IMR-90 (cell line): ENCODE data around the gene HES6. TPM values are rescaled to one million over a fixed set of nuclear protein-coding genes. Genes with fewer than 3 reads are reported as not detected.
A peak's percentile ranks its signal among the peaks of the same experiment; 100 is the strongest.

Experiments used
- ATAC-seq: fragments of 200-7000 bp; cut with Tn5 transposase; 2 replicates; pipeline ENCODE4 v1.9.1; 2020; ENCODE audit warnings: low read depth, mild to moderate bottlenecking, moderate library complexity
- BruUV-seq: library from RNA; stranded (reverse); fragments of 400-500 nt; replicated peaks from 2 replicates; lab custom pipeline; 2021; lab: Mats Ljungman, UMichigan
- CTCF ChIA-PET: fragments of 300-600 bp; formaldehyde crosslinking; extraction: SDS; loops from one replicate; lab custom pipeline; 2021; ENCODE audit warnings: antibody characterized with exemption; lab: Yijun Ruan, JAX
- POLR2A ChIA-PET: fragments of 300-600 bp; sonication (Branson Sonifier 250); formaldehyde crosslinking; loops from one replicate; lab custom pipeline; 2022; ENCODE audit warnings: antibody characterized with exemption; ENCODE audit not compliant: unreplicated experiment; lab: Charles Lee
- DNase-seq: peaks from one replicate; pipeline ENCODE4 v3.0.0; 2013
- H2AFZ ChIP-seq: replicated peaks from 2 replicates; pipeline ENCODE3; 2013; ENCODE audit warnings: low read length, mild to moderate bottlenecking; ENCODE audit not compliant: poor library complexity
- H2AK5ac ChIP-seq: 2 replicates; pipeline ENCODE4 v1.6.1; 2013; ENCODE audit warnings: low read depth, low read length, inconsistent platforms
- H2AK9ac ChIP-seq: replicated peaks from 2 replicates; pipeline ENCODE3; 2013; ENCODE audit warnings: mild to moderate bottlenecking, low read depth, low read length, moderate library complexity; ENCODE audit not compliant: poor library complexity
- H2BK120ac ChIP-seq: 2 replicates; pipeline ENCODE4 v1.6.1; 2013; ENCODE audit warnings: low read depth, low read length, inconsistent platforms
- H2BK15ac ChIP-seq: 3 replicates; pipeline ENCODE4 v1.6.1; 2013; ENCODE audit warnings: low read depth, low read length, inconsistent platforms
- H2BK20ac ChIP-seq: 2 replicates; pipeline ENCODE4 v1.6.1; 2013; ENCODE audit warnings: low read depth, mild to moderate bottlenecking, inconsistent platforms, low read length, moderate library complexity
- H2BK5ac ChIP-seq: 2 replicates; pipeline ENCODE4 v1.6.1; 2013; ENCODE audit warnings: mild to moderate bottlenecking, low read depth, low read length, inconsistent platforms; ENCODE audit not compliant: poor library complexity, severe bottlenecking
- H3K14ac ChIP-seq: replicated peaks from 2 replicates; pipeline ENCODE4 v1.6.1; 2013; ENCODE audit warnings: low read depth, low read length, inconsistent platforms
- H3K18ac ChIP-seq: 2 replicates; pipeline ENCODE4 v1.6.1; 2013; ENCODE audit warnings: low read depth, low read length, control low read depth
- H3K23ac ChIP-seq: 2 replicates; pipeline ENCODE4 v1.6.1; 2013; ENCODE audit warnings: low read depth, low read length, inconsistent platforms
- H3K27ac ChIP-seq: 2 replicates; pipeline ENCODE4 v1.5.1; 2013; ENCODE audit warnings: mild to moderate bottlenecking, control low read depth, low read length; ENCODE audit not compliant: insufficient read depth
- H3K27me3 ChIP-seq: 2 replicates; pipeline ENCODE4 v1.6.1; 2013; ENCODE audit warnings: low read length; ENCODE audit not compliant: control insufficient read depth, insufficient read depth
- H3K36me3 ChIP-seq: 2 replicates; pipeline ENCODE4 v1.6.1; 2013; ENCODE audit warnings: low read length, mixed read lengths; ENCODE audit not compliant: control insufficient read depth, insufficient read depth
- H3K4ac ChIP-seq: 2 replicates; pipeline ENCODE4 v1.6.1; 2013; ENCODE audit warnings: low read depth, low read length, inconsistent platforms
- H3K4me1 ChIP-seq: 2 replicates; pipeline ENCODE4 v1.6.1; 2013; ENCODE audit warnings: low read length, mixed read lengths; ENCODE audit not compliant: control insufficient read depth, insufficient read depth
- H3K4me2 ChIP-seq: 2 replicates; pipeline ENCODE4 v1.6.1; 2013; ENCODE audit warnings: low read depth, mild to moderate bottlenecking, control low read depth, low read length, moderate library complexity
- H3K4me3 ChIP-seq: 2 replicates; pipeline ENCODE4 v1.5.1; 2013; ENCODE audit warnings: low read depth, mild to moderate bottlenecking, control low read depth, low read length, moderate library complexity; ENCODE audit not compliant: insufficient read depth
- H3K56ac ChIP-seq: 2 replicates; pipeline ENCODE4 v1.6.1; 2013; ENCODE audit warnings: low read length, inconsistent platforms; ENCODE audit not compliant: insufficient read depth; ENCODE audit errors: extremely low read depth
- H3K79me1 ChIP-seq, 2 experiments: 2 replicates each; pipeline ENCODE4 v1.6.1; 2013; ENCODE audit warnings: low read length in 2 of 2, inconsistent platforms in 1 of 2, low read depth in 1 of 2
- H3K9ac ChIP-seq: 2 replicates; pipeline ENCODE4 v1.6.1; 2013; ENCODE audit warnings: low read depth, low read length, control low read depth
- H3K9me1 ChIP-seq: 2 replicates; pipeline ENCODE4 v1.6.1; 2013; ENCODE audit warnings: low read length, inconsistent platforms; ENCODE audit not compliant: insufficient read depth
- H3K9me3 ChIP-seq: 2 replicates; pipeline ENCODE4 v1.6.1; 2013; ENCODE audit warnings: low read length; ENCODE audit not compliant: control insufficient read depth, insufficient read depth
- H4K20me1 ChIP-seq: 2 replicates; pipeline ENCODE4 v1.6.1; 2013; ENCODE audit warnings: low read length, inconsistent platforms; ENCODE audit not compliant: insufficient read depth
- H4K5ac ChIP-seq: 2 replicates; pipeline ENCODE4 v1.6.1; 2013; ENCODE audit warnings: mild to moderate bottlenecking, low read depth, low read length, control low read depth
- H4K8ac ChIP-seq, 2 experiments: 2 replicates each; pipeline ENCODE4 v1.6.1; 2013; ENCODE audit warnings: low read depth in 2 of 2, low read length in 2 of 2, control low read depth in 1 of 2, inconsistent platforms in 1 of 2
- H4K91ac ChIP-seq: 2 replicates; pipeline ENCODE4 v1.6.1; 2013; ENCODE audit warnings: low read depth, low read length, inconsistent platforms; ENCODE audit not compliant: insufficient read depth
- CEBPB ChIP-seq: IDR thresholded peaks from 2 replicates; pipeline ENCODE4 v1.6.1; 2012; ENCODE audit warnings: low read depth, low read length, improper control_type of control experiment
- CHD1 ChIP-seq: IDR thresholded peaks from 2 replicates; pipeline ENCODE4 v1.6.1; 2012; ENCODE audit warnings: low read depth, low read length, improper control_type of control experiment
- MAFK ChIP-seq: IDR thresholded peaks from 2 replicates; pipeline ENCODE4 v1.6.1; 2012; ENCODE audit warnings: low read depth, low read length, improper control_type of control experiment
- POLR2A ChIP-seq: IDR thresholded peaks from 2 replicates; pipeline ENCODE4 v1.6.1; 2012; ENCODE audit warnings: mild to moderate bottlenecking, low read depth, low read length
- RCOR1 ChIP-seq: IDR thresholded peaks from 2 replicates; pipeline ENCODE4 v1.6.1; 2012; ENCODE audit warnings: mild to moderate bottlenecking, low read length, improper control_type of control experiment; ENCODE audit not compliant: insufficient replicate concordance
- WGBS, 2 experiments: methylation state at CpG; one replicate each; pipeline versions ENCODE4 v1.1.5 to v1.1.7; 2013; ENCODE audit warnings: missing lambda C conversion rate in 2 of 2; ENCODE audit not compliant: insufficient read length in 1 of 2; ENCODE audit errors: extremely low coverage in 2 of 2; 5-methylcytosine and 5-hydroxymethylcytosine counted together
- dilution Hi-C: fragments of 300-500 bp; cut with HindIII; formaldehyde crosslinking; loops from one replicate; pipeline ENCODE4 v1.14.3; 2018; ENCODE audit warnings: low sequenced_read_pairs; ENCODE audit not compliant: unreplicated experiment
- in situ Hi-C: fragments of 300-500 bp; cut with MboI; formaldehyde crosslinking; loops from 3 replicates; pipeline ENCODE4 v1.14.3; 2019; ENCODE audit warnings: low sequenced_read_pairs, inconsistent platforms, mixed read lengths
- intact Hi-C: fragments of 100-400 bp; cut with micrococcal nuclease; formaldehyde crosslinking; loops from 2 replicates; pipeline ENCODE4 v1.10.0; 2022
- polyA plus RNA-seq, 3 experiments: library from polyadenylated mRNA; depleted of rRNA; stranded (reverse); fragments of >200 nt; gene quantifications; 2 replicates each; pipeline ENCODE4 v1.2.3, GENCODE V29; 2012; ENCODE audit warnings: low replicate concordance in 1 of 3
- total RNA-seq: library from RNA; depleted of rRNA; stranded (reverse); fragments of >200 nt; gene quantifications from 2 replicates; pipeline ENCODE4 v1.2.3, GENCODE V29; 2012
- TF ChIP-seq, protein P1 (sequence below): conservative IDR thresholded peaks from 2 replicates; pipeline ENCODE4 v1.5.1; 2012; ENCODE audit warnings: mild to moderate bottlenecking, low read depth, low read length, improper control_type of control experiment

The HES6 gene
- total and polyA plus RNA-seq, 2 of the 4 experiments (the other 2 are of a cell fraction): 1.3 to 3.3 TPM

DNA sequence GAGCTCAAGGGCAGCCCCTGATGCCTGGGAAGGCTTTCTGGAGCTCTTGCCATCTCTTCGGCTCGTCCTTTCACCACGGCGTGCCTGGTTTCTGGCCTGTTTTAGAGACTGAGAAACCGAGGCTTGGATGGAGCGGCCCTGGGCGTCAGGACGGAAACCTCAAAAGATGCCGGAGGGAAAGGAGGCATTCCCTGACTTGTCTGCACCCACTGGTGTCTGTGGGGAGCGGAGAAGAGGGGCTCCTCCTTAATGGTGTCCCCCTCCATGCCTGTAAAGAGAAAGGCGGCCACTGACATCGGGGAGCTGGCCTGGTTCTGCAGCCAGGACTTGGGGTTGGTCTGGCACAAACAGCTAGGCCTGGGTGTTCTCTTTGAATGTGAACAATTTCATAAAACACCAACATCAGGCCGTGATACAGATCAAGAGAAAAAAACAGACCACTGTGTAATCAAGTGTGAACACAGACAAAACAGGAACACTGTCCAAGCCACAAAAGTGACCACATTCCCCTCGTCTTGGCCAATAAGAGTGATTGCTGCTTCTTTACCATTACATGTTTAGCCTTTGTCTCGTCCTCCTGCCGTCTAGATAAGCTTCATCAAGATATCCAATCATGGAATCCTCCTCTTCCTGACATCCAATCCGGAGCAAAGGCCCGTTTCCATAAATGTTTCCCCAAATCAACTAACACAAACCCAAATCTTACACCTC is 35.7 kb downstream of the HES6 start:
- peak overlapping the region; percentile 78 for H3K18ac ChIP-seq
- dilution Hi-C loops: no loop called here
- peak overlapping the region; percentile 50 for H3K4me3 ChIP-seq
- ChIA-PET POLR2A (interaction anchor here (1.0 kb wide), 1 partner anchor 28 kb away, joined by 4 read pairs; no protein-coding TSS in a partner anchor), CTCF (no interaction called here)
- peak overlapping the region; percentile 89 for H2AK9ac ChIP-seq
- H4K8ac ChIP-seq: peak overlapping the region; percentile 99
- H4K20me1 ChIP-seq: peaks cover 34% of the 10 kb centered on the region
- H2BK120ac ChIP-seq: peak overlapping the region; percentile 70
- 0 out of 3 replicates have a peak overlapping the region, but pooled peaks have one; percentile 15 for H2BK15ac ChIP-seq
- H2AK5ac ChIP-seq: peak overlapping the region; percentile 88
- H4K91ac ChIP-seq: peak overlapping the region; percentile 94
- H2BK5ac ChIP-seq: peak overlapping the region; percentile 46
- H4K5ac ChIP-seq: peak overlapping the region; percentile 92
- WGBS, 2 experiments: 66% methylated on average over 11 of the region's 18 CpGs; no CpG with 5 or more reads in 1 of the 2 experiments
- in situ Hi-C loops: no loop called here
- peak overlapping the region; percentile 54 for H3K27ac ChIP-seq
- DNase-seq: no peak
- H3K27me3 ChIP-seq: peaks cover 12% of the 10 kb centered on the region
- H3K4ac ChIP-seq: peak overlapping the region; percentile 89
- peaks cover 4% of the 10 kb centered on the region; the same call in 1 of the 2 replicates for H3K9me1 ChIP-seq
- 0 out of 2 replicates have a peak, but pooled peaks cover 1% of the 10 kb centered on the region for H3K36me3 ChIP-seq
- intact Hi-C loops: no loop called here
- H3K4me2 ChIP-seq: peak overlapping the region; percentile 82
- peak overlapping the region; percentile 96 for H2AFZ ChIP-seq
- peaks cover 6% of the 10 kb centered on the region for H3K4me1 ChIP-seq
- H3K23ac ChIP-seq: peak overlapping the region; percentile 92
- BruUV-seq: no TSS peak
- TF ChIP-seq, protein P1, sequence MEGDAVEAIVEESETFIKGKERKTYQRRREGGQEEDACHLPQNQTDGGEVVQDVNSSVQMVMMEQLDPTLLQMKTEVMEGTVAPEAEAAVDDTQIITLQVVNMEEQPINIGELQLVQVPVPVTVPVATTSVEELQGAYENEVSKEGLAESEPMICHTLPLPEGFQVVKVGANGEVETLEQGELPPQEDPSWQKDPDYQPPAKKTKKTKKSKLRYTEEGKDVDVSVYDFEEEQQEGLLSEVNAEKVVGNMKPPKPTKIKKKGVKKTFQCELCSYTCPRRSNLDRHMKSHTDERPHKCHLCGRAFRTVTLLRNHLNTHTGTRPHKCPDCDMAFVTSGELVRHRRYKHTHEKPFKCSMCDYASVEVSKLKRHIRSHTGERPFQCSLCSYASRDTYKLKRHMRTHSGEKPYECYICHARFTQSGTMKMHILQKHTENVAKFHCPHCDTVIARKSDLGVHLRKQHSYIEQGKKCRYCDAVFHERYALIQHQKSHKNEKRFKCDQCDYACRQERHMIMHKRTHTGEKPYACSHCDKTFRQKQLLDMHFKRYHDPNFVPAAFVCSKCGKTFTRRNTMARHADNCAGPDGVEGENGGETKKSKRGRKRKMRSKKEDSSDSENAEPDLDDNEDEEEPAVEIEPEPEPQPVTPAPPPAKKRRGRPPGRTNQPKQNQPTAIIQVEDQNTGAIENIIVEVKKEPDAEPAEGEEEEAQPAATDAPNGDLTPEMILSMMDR: no peak
- TF ChIP-seq CEBPB (no peak), CHD1 (no peak), POLR2A (no peak), RCOR1 (no peak), MAFK (no peak)
- H2BK20ac ChIP-seq: no peak overlapping the region
- H3K9ac ChIP-seq: peak overlapping the region; percentile 62
- 0 out of 2 replicates have a peak, but pooled peaks have one; percentile 3 for ATAC-seq
- peaks cover 0 to 33% of the 10 kb centered on the region in 2 experiments; a peak in 3 of 4 replicates for H3K79me1 ChIP-seq
- H3K56ac ChIP-seq: peak overlapping the region; percentile 90
- H3K14ac ChIP-seq: peak overlapping the region; percentile 97
- no peaks in the 10 kb centered on the region for H3K9me3 ChIP-seq
